GM21390 (cell line): Measurements from ENCODE around the gene PPP1R26.
A peak's percentile ranks its signal among the peaks of the same experiment; 100 is the strongest.

Source experiments
- ATAC-seq: cut with Tn5 transposase; IDR thresholded peaks from one replicate; pipeline ENCODE4 v1.9.1; 2021; ENCODE audit not compliant: unreplicated experiment

Gene PPP1R26

GRCh38 chr9:135486267-135487065, 6.9 kb downstream of the PPP1R26 start:
- no peak for ATAC-seq

- no peak for ATAC-seq
Measured at GRCh38 chr9:135487281-135488012, 7.9 kb downstream of the PPP1R26 start.

GRCh38 chr9:135488013-135488330, 8.4 kb downstream of the PPP1R26 start:
- ATAC-seq = no peak

GRCh38 chr9:135488527-135488926, 8.9 kb downstream of the PPP1R26 start:
- ATAC-seq = no peak

GRCh38 chr9:135489188-135489906, 9.8 kb downstream of the PPP1R26 start:
- ATAC-seq = no peak

GRCh38 chr9:135490166-135490870, 10.7 kb downstream of the PPP1R26 start:
- no peak for ATAC-seq

- ATAC-seq = no peak
Measured at GRCh38 chr9:135490980-135491464, 11.4 kb downstream of the PPP1R26 start.

GRCh38 chr9:135491764-135492163, 12.2 kb downstream of the PPP1R26 start:
- no peak for ATAC-seq

- ATAC-seq = no peak
Measured at GRCh38 chr9:135492886-135493669, 13.5 kb downstream of the PPP1R26 start.

GRCh38 chr9:135494791-135495559, 15.4 kb downstream of the PPP1R26 start:
- ATAC-seq = no peak

- no peak for ATAC-seq
Measured at GRCh38 chr9:135498381-135499126, 19.0 kb downstream of the PPP1R26 start.

- peak; percentile 49 for ATAC-seq
Measured at GRCh38 chr9:135499326-135500070, 19.9 kb downstream of the PPP1R26 start.

GRCh38 chr9:135500071-135500524, 20.5 kb downstream of the PPP1R26 start:
- peak; percentile 8 for ATAC-seq

GRCh38 chr9:135500525-135501260, 21.1 kb downstream of the PPP1R26 start, which contains the start of gene MRPS2:
MRPS2 (plus strand) TSS chr9:135500682; CDS start chr9:135500711, 29 bp downstream.
- peak; percentile 86 for ATAC-seq

- ATAC-seq = no peak
Measured at GRCh38 chr9:135501261-135502167, 21.9 kb downstream of the PPP1R26 start.
